Psoas muscle (tissue), 8 donors: Measurements from ENCODE around the gene NCKAP5L. TPM values are rescaled to one million over a fixed set of nuclear protein-coding genes. Genes with fewer than 3 reads are reported as not detected.

Experiments used
- ATAC-seq, 4 donors: fragments of 200-7000 bp; cut with Tn5 transposase; one replicate each; pipeline ENCODE4 v1.9.1; 2020; ENCODE audit warnings: moderate library complexity in 3 of 4, mild to moderate bottlenecking in 2 of 4
- DNase-seq, 2 donors: peaks; one replicate each; pipeline ENCODE4 v3.0.0-alpha.2; 2020
- H3K27ac ChIP-seq: fragments of 200-600 bp; one replicate; pipeline ENCODE4 v1.8.0; 2022
- H3K27me3 ChIP-seq, 3 donors: fragments of 200-600 bp in 1 of 3; one replicate each; pipeline versions ENCODE4 v1.6.1 to v1.8.0; 2013 to 2022; ENCODE audit warnings: low read length in 2 of 3, mild to moderate bottlenecking in 2 of 3, moderate library complexity in 1 of 3; ENCODE audit not compliant: insufficient read depth in 3 of 3
- H3K36me3 ChIP-seq, 2 donors: fragments of 200-600 bp in 1 of 2; one replicate each; pipeline versions ENCODE4 v1.6.1 to v1.8.0; 2013 to 2022; ENCODE audit warnings: low read depth in 1 of 2, mild to moderate bottlenecking in 1 of 2, moderate library complexity in 1 of 2; ENCODE audit not compliant: insufficient read depth in 1 of 2
- H3K4me1 ChIP-seq: fragments of 200-600 bp; one replicate; pipeline ENCODE4 v1.8.0; 2022
- H3K4me3 ChIP-seq: fragments of 200-600 bp; one replicate; pipeline ENCODE4 v1.8.0; 2022; ENCODE audit warnings: mild to moderate bottlenecking
- H3K9me3 ChIP-seq: fragments of 200-600 bp; one replicate; pipeline ENCODE4 v1.8.0; 2022
- CTCF ChIP-seq: fragments of 200-600 bp; IDR thresholded peaks from one replicate; pipeline ENCODE4 v1.8.0; 2022; ENCODE audit warnings: antibody characterized with exemption
- WGBS, 3 donors: extraction: QIAGEN DNeasy Blood & Tissue Kit; methylation state at CpG; one replicate each; pipeline versions ENCODE4 v1.1.6 to v1.1.7; 2013; 5-methylcytosine and 5-hydroxymethylcytosine counted together
- intact Hi-C, 2 donors: fragments of 100-400 bp; cut with DNase I; formaldehyde crosslinking; loops; one replicate each; pipeline versions ENCODE4 v1.11.0 to v1.14.2; 2022
- polyA plus RNA-seq, 3 donors: library from polyadenylated mRNA; stranded (reverse); fragments of 200-250 nt; gene quantifications; one replicate each; pipeline ENCODE4 v1.2.3, GENCODE V29; 2013
- total RNA-seq, 4 donors: library from RNA; stranded (reverse); fragmentation: NEBNext Ultra II Directional in 2 of 4; extraction: Animal tissue kit (Norgen Biotek cat#: 25700) in 2 of 4; gene quantifications; one replicate each; pipeline versions ENCODE4 v1.2.1 to v1.2.4, GENCODE V29; 2021 to 2023
- donor health status: healthy with polysubstance abuse.
- donor health status: DM: no; HTN: no; CAD: no; lungs with moderate emphysema.
- donor health status: Bipolar disorder and iron deficiency.
- donor health status: healthy.
- donor health status: DM: yes; HTN: yes; CAD: no.
- donor health status: DM: no; HTN: no; CAD: no.
- donor health status: DM: no; HTN: no; CAD: no.
- donor health status: DM: yes; HTN: yes; CAD: no.

The NCKAP5L gene
- total and polyA plus RNA-seq, 7 donors, result 6.8 to 16.5 (median 11.7) TPM

- Histone ChIP-seq H3K36me3 (peaks cover 11 to 79% of the 10 kb centered on the region in 2 donors), H3K4me3 (no peak overlapping the region)
These were observed 34.2 kb downstream of the NCKAP5L start for GRCh38 chr12:49794021-49794420.

GRCh38 chr12:49793620-49794019, 34.6 kb downstream of the NCKAP5L start:
- Histone ChIP-seq H3K27me3 (no peaks in the 10 kb centered on the region), H3K4me1 (no peaks in the 10 kb centered on the region), H3K4me3 (no peak overlapping the region), H3K36me3 (peaks cover 8 to 76% of the 10 kb centered on the region in 2 donors), H3K9me3 (no peaks in the 10 kb centered on the region), H3K27ac (no peak overlapping the region)
- 90 to 92% (median 92%) methylated on average over 9 of the region's 9 CpGs for whole genome bisulfite sequencing, 3 donors
- ATAC-seq, result no peak
- no peak for TF ChIP-seq CTCF
- intact Hi-C loops, result no loop called here
- DNase-seq, result no peak

More at GRCh38 chr12:49794021-49794420, 34.2 kb downstream of the NCKAP5L start:
- no peak overlapping the region for H3K27ac ChIP-seq
- H3K4me1 ChIP-seq, result no peaks in the 10 kb centered on the region
- ATAC-seq (no peak), DNase-seq (no peak)
- no peak for TF ChIP-seq CTCF
- WGBS, 3 donors, result 89 to 92% (median 90%) methylated on average over 5 of the region's 5 CpGs
- H3K27me3 ChIP-seq, result no peaks in the 10 kb centered on the region
- intact Hi-C loops, result no loop called here
- no peaks in the 10 kb centered on the region for H3K9me3 ChIP-seq

- Histone ChIP-seq H3K36me3 (peaks cover 8 to 70% of the 10 kb centered on the region in 2 donors), H3K9me3 (no peaks in the 10 kb centered on the region), H3K4me1 (no peaks in the 10 kb centered on the region), H3K27me3 (no peaks in the 10 kb centered on the region), H3K4me3 (no peak overlapping the region), H3K27ac (no peak overlapping the region)
- TF ChIP-seq CTCF, result no peak
- ATAC-seq (no peak), DNase-seq (no peak)
- 89 to 91% (median 91%) methylated on average over 11 of the region's 11 CpGs for WGBS, 3 donors
- intact Hi-C loops, result no loop called here
These were observed 35.1 kb downstream of the NCKAP5L start for GRCh38 chr12:49792976-49793580.

GRCh38 chr12:49792181-49792970, 35.8 kb downstream of the NCKAP5L start:
- ATAC-seq (no peak), DNase-seq (no peak)
- TF ChIP-seq CTCF, result no peak
- no peaks in the 10 kb centered on the region for H3K27me3 ChIP-seq
- intact Hi-C loops, result no loop called here
- H3K9me3 ChIP-seq, result peaks cover 5% of the 10 kb centered on the region
- H3K27ac ChIP-seq, result no peak overlapping the region
- no peaks in the 10 kb centered on the region for H3K4me1 ChIP-seq
- H3K36me3 ChIP-seq, result peaks cover 8 to 63% of the 10 kb centered on the region in 2 donors
- 94% methylated on average over 15 to 20 of the region's 20 CpGs for WGBS, 3 donors
- H3K4me3 ChIP-seq, result no peak overlapping the region
